ENCODE results near the gene HSPB1. TPM values are rescaled to one million over a fixed set of nuclear protein-coding genes. Genes with fewer than 3 reads are reported as not detected.

HSPB1 gene
- total and polyA plus RNA-seq, 4 donors = 25.5 to 186 (median 104) TPM

GRCh38 chr7:76346097-76346496 lies 43.6 kb downstream of the HSPB1 start:
- TF ChIP-seq SP1 (IDR thresholded peaks at IDR 0.05) = peak; percentile 42
- peak in 1 of 2 donors; percentile 9 for TF ChIP-seq RXRA (IDR thresholded peaks at IDR 0.05)
- no peak for TF ChIP-seq MAX (IDR thresholded peaks at IDR 0.05)
- TF ChIP-seq FOXA2 (IDR thresholded peaks at IDR 0.05) = no peak
- no peak for TF ChIP-seq RAD21 (IDR thresholded peaks at IDR 0.05)
- TF ChIP-seq ATF3 (IDR thresholded peaks at IDR 0.05) = no peak
- peak; percentile 41 for TF ChIP-seq HNF4G (IDR thresholded peaks at IDR 0.05)
- peak; percentile 67 to 68 for TF ChIP-seq HNF4A (conservative IDR thresholded peaks at IDR 0.05)
- TF ChIP-seq REST (IDR thresholded peaks at IDR 0.05) = no peak
- no peak for TF ChIP-seq TAF1 (conservative IDR thresholded peaks at IDR 0.05)
- no peak for TF ChIP-seq GABPA (IDR thresholded peaks at IDR 0.05 in 1 of 2, conservative IDR thresholded peaks at IDR 0.05 in 1 of 2)
- TF ChIP-seq JUND (IDR thresholded peaks at IDR 0.05) = no peak

GRCh38 chr7:76346778-76347177 lies 44.3 kb downstream of the HSPB1 start:
- Histone ChIP-seq H3K4me1 (ENCODE audit: control insufficient read depth in 4 of 4, insufficient read depth in 4 of 4, low read length in 3 of 4) (peaks cover 4 to 47% (median 30%) of the 10 kb centered on the region in 4 donors), H3K9ac (ENCODE audit: low read depth in 1 of 2, low read length in 2 of 2) (no peak overlapping the region)

More at GRCh38 chr7:76346097-76346496, 43.6 kb downstream of the HSPB1 start:
- DNase-seq (ENCODE audit: low spot score) = no peak
- Histone ChIP-seq H3K4me1 (ENCODE audit: control insufficient read depth in 4 of 4, insufficient read depth in 4 of 4, low read length in 3 of 4) (peaks cover 4 to 47% (median 30%) of the 10 kb centered on the region in 4 donors), H3K9me3 (ENCODE audit: control insufficient read depth in 4 of 4, low read length in 3 of 4) (no peaks in the 10 kb centered on the region), H3K27ac (ENCODE audit: low read depth in 1 of 2, low read length in 2 of 2) (peak overlapping the region in 1 of 2 donors; percentile 23), H3K9ac (ENCODE audit: low read depth in 1 of 2, low read length in 2 of 2) (no peak overlapping the region), H3K27me3 (ENCODE audit: control insufficient read depth in 4 of 4, insufficient read depth in 4 of 4, low read length in 3 of 4) (no peaks in the 10 kb centered on the region), H3K36me3 (ENCODE audit: control insufficient read depth in 4 of 4, insufficient read depth in 3 of 4, low read depth in 1 of 4, low read length in 3 of 4) (peaks cover 7 to 22% (median 16%) of the 10 kb centered on the region in 4 donors), H3K4me3 (ENCODE audit: low read depth in 1 of 3, low read length in 3 of 3) (no peak overlapping the region)
- WGBS = 79% methylated on average over 6 of the region's 6 CpGs

More at GRCh38 chr7:76346778-76347177, 44.3 kb downstream of the HSPB1 start:
- TF ChIP-seq ZBTB33 (IDR thresholded peaks at IDR 0.05) (no peak), NR2F2 (IDR thresholded peaks at IDR 0.05) (peak; percentile 85), MAX (IDR thresholded peaks at IDR 0.05) (no peak), REST (IDR thresholded peaks at IDR 0.05) (no peak)
- Histone ChIP-seq H3K4me3 (ENCODE audit: low read depth in 1 of 3, low read length in 3 of 3) (no peak overlapping the region), H3K36me3 (ENCODE audit: control insufficient read depth in 4 of 4, insufficient read depth in 3 of 4, low read depth in 1 of 4, low read length in 3 of 4) (peaks cover 7 to 22% (median 16%) of the 10 kb centered on the region in 4 donors), H3K27me3 (ENCODE audit: control insufficient read depth in 4 of 4, insufficient read depth in 4 of 4, low read length in 3 of 4) (no peaks in the 10 kb centered on the region), H3K27ac (ENCODE audit: low read depth in 1 of 2, low read length in 2 of 2) (peak overlapping the region in 1 of 2 donors; percentile 23), H3K9me3 (ENCODE audit: control insufficient read depth in 4 of 4, low read length in 3 of 4) (no peaks in the 10 kb centered on the region)
- DNase-seq (ENCODE audit: low spot score) = no peak
- 69% methylated on average over 8 of the region's 8 CpGs for WGBS
